A549 (cell line): ENCODE results near the gene CYP24A1.

Experiments
- CTCF ChIP-seq: fragments of >200 bp; sonication (Bioruptor Twin); formaldehyde crosslinking; IDR thresholded peaks from 3 replicates; pipeline ENCODE4 v1.5.1; 2016
- NPAS2 ChIP-seq: fragments of 250-450 bp; sonication (Bioruptor Pico); IDR thresholded peaks from 2 replicates; pipeline ENCODE4 v1.8.0; 2022; ENCODE audit warnings: mild to moderate bottlenecking, moderate library complexity, borderline replicate concordance
- POLR2A ChIP-seq: IDR thresholded peaks from 2 replicates; pipeline ENCODE4 v1.6.1; 2012; ENCODE audit warnings: mild to moderate bottlenecking, low read length
- POLR2AphosphoS2 ChIP-seq: conservative IDR thresholded peaks from 2 replicates; pipeline ENCODE4 v1.6.1; 2012; ENCODE audit warnings: low read length, improper control_type of control experiment, inconsistent platforms
- RARB ChIP-seq: fragments of 250-450 bp; sonication (Bioruptor Pico); IDR thresholded peaks from 2 replicates; pipeline ENCODE4 v1.8.0; 2021; ENCODE audit warnings: mild to moderate bottlenecking, moderate library complexity
- USF2 ChIP-seq: fragments of 450-650 bp; IDR thresholded peaks from 2 replicates; pipeline ENCODE4 v1.6.1; 2014; ENCODE audit warnings: antibody characterized with exemption

- TF ChIP-seq NPAS2 (CRISPR knock-in tag) (no peak), POLR2A (no peak), CTCF (no peak), POLR2AphosphoS2 (no peak), USF2 (no peak), RARB (CRISPR knock-in tag) (no peak)
Measured at GRCh38 chr20:54220722-54221121, 46.9 kb upstream of the CYP24A1 start.
